GM12864 (cell line): ENCODE measurements around the gene CCDC88A.

ENCODE experiments used
- DNase-seq: peaks from one replicate; pipeline ENCODE4 v3.0.0-alpha.2; 2011; ENCODE audit warnings: low read depth
- H3K4me3 ChIP-seq: 2 replicates; pipeline ENCODE4 v1.5.1; 2011; ENCODE audit warnings: mild to moderate bottlenecking, low read depth, low read length, control low read depth
- TF ChIP-seq, protein P1 (sequence below): IDR thresholded peaks from 2 replicates; pipeline ENCODE4 v1.5.1; 2011; ENCODE audit warnings: low read depth, mild to moderate bottlenecking, moderate library complexity, low read length, control low read depth, inconsistent platforms; ENCODE audit errors: missing control alignments

The CCDC88A gene

DNA sequence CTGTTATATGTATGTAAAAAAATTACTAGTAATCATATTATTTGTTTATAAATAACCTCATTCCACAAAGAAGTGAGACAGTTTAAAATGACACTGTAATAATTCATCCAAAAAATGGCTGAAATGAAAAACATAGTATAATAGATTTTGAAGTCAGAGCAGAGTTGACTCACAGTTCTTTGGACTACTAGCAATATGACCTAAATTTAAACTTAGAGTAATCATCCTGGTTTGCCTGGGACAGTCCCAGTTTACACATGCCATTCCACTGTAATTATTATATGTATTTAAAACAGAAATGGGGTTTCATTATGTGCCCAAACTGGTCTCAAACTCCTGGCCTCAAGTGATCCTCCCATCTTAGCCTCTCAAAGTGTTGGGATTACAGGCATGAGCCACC lies 48.3 kb downstream of the CCDC88A start:
- H3K4me3 ChIP-seq = no peak overlapping the region
- DNase-seq = no peak
- TF ChIP-seq, protein P1, sequence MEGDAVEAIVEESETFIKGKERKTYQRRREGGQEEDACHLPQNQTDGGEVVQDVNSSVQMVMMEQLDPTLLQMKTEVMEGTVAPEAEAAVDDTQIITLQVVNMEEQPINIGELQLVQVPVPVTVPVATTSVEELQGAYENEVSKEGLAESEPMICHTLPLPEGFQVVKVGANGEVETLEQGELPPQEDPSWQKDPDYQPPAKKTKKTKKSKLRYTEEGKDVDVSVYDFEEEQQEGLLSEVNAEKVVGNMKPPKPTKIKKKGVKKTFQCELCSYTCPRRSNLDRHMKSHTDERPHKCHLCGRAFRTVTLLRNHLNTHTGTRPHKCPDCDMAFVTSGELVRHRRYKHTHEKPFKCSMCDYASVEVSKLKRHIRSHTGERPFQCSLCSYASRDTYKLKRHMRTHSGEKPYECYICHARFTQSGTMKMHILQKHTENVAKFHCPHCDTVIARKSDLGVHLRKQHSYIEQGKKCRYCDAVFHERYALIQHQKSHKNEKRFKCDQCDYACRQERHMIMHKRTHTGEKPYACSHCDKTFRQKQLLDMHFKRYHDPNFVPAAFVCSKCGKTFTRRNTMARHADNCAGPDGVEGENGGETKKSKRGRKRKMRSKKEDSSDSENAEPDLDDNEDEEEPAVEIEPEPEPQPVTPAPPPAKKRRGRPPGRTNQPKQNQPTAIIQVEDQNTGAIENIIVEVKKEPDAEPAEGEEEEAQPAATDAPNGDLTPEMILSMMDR = no peak

DNA sequence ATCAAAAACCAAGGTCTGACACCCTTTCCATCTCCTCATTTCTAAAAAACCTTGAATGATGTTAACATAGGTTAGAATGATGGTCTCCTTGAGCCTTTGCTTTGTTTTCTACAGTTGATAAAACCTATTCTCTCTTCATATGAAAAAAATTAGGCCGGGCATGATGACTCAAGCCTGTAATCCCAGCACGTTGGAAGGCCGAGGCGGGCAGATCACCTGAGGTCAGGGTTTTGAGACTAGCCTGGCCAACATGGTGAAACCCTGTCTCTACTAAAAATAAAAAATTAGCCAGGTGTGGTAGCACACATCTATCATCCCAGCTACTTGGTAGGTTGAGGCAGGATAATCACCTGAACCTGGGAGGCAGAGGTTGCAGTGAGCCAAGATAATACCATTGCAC lies 49.4 kb downstream of the CCDC88A start:
- no peak for DNase-seq
- H3K4me3 ChIP-seq = no peak overlapping the region
- TF ChIP-seq, protein P1 = no peak

DNA sequence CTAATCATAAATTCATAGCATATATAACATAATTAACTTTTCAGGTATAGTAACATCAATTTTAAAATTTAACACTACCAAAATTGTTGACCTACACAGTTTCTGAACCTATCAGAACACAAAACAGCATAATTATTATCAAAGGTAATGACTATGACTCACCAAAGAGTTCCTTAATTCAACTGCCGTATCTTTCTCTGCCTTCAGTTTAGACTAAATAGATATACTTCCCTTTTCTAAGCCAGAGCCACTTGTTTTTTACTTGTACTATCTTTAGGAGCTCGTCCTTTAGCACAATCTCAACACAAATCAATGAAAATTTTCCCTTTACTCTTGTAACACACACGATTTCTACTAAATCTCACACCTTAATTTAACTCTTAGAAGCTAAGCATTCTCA lies 54.4 kb downstream of the CCDC88A start:
- TF ChIP-seq, protein P1 = no peak
- DNase-seq = no peak
- H3K4me3 ChIP-seq = no peak overlapping the region

DNA sequence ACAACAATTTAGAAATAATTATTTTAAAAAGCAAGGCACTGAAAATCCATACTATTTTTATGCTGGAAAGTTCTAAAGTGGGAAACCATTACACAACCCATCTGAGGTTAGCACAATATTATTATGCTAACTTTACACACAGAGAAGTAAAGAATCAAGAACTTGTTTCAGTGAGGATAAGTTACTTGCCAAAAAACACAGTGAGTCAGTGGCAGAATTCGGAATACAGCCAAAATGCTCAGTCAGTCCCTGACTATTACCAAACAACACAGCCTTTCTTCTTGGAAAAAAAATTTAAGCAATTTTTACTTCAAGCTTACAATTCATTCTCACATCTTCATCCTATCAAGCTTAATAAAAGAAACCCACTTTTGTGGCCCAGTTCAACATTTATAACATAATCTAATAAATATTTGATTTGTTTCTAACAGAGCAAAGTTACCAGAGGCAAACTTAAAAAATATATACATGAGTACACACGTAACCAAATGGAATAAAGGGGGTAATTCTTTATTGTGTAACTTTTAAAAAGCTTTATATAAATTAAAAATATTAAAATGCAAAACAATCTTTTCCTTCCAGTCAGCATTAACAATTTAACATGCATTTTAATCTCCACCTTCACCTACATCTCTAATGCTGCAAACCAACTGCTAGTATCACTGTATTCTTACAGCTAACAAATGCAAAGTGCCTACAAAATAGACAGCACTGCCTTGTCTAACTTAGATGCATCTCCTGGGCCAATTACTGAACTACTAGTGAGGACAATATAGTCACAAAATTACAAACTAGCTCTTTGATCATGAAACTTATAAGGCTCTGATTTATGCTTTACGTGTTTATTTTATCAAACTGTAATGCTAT lies 55.2 kb downstream of the CCDC88A start:
- no peak overlapping the region for H3K4me3 ChIP-seq
- TF ChIP-seq, protein P1 = no peak
- no peak for DNase-seq

- DNase-seq = no peak
- TF ChIP-seq, protein P1 = no peak
- H3K4me3 ChIP-seq = no peak overlapping the region
Measured at GRCh38 chr2:55363636-55364035, 56.0 kb downstream of the CCDC88A start.

DNA sequence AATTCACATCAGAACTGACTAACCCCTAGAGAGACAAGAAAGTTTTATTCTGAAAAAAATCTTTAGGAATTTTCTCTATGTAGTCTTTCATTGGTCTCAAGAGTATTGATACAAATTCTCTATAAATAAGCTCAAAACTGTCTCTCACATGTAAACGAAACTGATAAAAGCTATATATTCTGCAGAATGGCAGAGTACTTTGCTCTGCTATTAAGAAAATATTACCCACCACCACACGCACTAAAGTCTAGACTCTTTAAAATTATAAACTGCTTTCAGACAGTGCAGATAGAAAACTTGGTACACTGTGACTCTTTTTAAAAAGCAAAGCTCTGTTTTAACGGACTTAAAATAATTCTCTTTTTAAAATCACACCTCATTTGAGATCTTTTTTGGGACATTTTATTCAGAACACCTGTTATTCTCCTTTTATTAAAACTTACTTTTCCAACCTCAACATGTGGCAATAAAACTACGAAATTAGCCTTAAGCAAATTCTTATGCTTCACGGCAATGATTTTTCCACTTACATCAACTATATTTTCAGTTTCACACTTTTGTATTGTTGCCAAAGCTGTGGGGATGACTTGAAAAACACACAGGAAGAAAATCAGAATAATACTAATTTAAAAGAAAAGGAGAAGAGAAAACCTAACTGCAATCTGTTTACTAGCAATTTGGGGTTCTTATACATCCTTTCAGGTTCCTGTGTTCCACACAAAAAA lies 58.0 kb downstream of the CCDC88A start:
- peak; percentile 13 for DNase-seq

More for the DNA sequence above, 58.0 kb downstream of the CCDC88A start:
- TF ChIP-seq, protein P1 = no peak
- peak overlapping the region; percentile 21; the same call in 1 of the 2 replicates for H3K4me3 ChIP-seq
